Fibroblast of skin of left quadriceps (primary cell): Measurements from ENCODE around the gene PARN.

Experiments
- DNase-seq, 2 experiments: peaks; one replicate each; pipeline ENCODE4 v3.0.0-alpha.2; 2013; ENCODE audit warnings: low read depth in 2 of 2

Gene PARN

DNA sequence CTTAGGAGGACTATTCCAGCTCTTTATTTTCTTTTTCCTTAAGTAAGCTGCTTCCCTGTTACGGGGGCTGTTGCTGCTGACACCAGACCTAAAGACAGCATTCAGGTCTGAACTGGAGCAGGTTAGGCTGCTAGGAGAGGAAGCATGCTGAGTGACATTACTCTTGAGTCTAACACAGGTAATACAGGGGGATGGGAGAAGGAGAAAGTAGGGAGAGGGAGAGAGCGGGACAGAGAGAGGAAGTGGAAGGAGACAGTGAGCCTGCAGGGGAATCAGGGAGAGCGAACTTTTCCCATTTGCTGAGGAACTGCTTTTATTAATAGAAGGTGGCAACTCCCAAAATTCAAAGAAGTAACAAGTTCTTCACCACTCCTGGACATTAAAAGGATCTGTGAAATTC lies 130.9 kb downstream of the PARN start:
- no peak for DNase-seq

DNA sequence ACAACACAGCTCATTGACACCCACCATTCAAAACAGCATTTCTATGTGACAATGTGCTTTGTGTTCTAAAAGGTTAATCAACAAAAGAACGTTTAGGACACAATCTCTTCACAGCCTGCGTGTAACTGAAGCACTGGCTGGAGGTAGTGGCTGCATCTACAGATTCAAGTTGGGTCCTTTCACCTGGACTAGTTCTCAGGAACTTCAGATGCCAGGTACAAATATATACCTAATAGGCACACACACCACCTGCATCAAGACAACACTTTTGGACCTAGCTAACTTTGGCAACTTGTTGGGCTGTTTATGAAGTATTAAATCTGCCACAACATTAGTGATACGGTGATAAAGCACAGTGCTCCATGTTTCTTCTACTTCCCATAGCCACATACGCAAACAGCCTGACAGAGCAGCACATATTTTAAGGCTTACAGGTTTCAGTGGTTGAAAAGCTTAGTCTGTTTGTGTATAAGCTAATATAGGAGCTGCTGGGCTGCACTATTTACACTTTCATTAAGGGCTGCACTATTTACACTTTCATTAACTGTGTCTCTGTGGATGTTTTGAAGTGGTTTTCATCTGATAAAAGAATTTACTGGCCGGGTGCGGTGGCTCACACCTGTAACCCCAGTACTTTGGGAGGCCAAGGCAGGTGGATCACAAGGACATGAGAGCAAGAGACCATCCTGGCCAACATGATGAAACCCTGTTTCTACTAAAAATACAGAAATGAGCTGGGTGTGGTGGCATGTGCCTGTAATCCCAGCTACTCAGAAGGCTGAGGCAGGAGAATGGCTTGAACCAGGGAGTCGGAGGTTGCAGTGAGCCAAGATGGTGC lies 132.6 kb downstream of the PARN start:
- no peak for DNase-seq

DNA sequence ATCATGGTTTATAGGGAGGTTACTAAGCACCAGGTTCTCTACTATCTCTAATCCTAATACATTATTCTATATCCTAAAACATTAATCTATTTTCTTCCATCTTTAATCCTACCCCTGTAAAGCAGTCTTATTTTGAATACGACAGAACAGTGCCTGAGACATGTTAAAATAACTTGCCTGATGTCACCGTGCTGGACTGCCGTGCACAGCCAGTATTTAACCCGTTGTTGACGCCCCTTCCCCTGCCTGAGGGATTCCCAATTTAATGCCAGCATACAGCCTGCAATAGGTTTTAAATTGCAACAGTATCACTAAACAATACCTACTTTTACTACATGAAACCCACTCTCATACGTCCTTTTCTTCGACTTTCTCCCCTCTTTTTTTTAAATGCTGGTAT lies 133.3 kb downstream of the PARN start:
- no peak for DNase-seq

DNA sequence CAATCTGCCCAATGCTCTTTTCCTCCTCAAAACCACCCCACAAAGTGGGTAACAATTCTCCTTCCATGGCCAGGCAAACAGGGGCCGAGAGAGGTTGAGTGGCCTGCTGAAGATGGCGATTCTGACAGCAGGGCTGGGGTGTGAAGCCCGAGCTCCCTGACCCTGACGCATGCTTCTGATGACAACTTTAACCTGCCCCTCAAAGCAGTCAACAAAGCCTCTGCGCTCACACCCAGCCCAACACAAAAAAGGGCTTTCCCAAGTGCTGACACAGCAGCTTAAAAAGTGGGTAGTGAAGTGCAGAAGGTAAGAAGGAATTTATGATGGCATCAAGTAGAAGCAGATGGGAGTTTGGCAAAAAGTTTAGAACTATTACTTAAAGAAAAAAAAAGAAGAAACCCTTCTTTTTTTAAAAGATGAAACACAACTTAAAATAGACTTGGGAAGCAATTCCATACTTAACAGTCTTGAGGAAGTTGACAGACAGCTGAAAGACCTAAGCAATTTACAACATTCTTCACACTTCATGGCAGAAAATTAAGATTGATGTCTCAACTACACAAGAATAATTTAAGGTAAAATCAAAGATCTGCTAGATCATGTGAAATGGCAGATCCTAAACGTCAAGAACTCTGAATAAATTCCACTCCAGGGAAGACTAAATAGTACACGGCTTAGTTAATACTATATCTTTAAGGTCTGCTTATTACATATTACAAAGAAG lies 133.9 kb downstream of the PARN start:
- DNase-seq, result no peak

DNA sequence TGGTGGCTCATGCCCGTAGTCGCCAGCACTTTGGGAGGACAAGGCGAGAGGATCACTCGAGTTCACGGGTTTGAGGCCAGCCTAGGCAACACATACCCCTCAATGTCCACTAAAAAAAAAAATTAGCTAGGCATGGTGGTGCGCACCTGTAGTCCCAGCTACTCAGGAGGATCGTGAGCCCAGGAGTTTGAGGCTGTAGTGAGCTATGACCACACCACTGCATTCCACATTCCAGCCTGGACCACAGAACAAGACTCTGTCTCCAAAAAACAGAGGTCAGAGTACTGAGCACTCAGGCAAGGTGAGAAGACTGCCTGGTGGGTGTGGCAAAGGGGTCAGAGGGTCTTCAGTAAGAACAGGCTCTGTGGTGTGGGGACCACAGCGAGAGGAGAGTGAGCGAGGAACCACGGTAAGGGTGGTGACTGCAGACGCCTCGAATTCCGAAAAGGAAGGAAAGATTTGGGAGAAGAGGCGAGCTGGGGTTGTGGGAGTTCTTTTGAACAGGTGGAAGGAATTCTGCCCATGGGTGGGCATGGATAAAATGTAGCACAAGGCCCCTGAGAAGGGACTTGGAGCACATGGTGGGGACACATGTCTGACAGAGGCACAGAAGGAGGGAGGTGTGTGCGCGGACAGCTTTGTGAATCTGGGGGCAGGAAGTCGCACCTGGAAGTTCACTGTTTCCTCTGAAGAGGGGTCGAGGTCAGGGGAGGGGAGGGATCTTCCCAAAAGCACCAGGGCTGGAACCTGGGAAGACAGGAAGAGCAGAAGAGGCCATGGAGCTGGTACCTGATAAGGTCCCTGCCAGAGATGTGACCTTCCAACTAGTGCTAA lies 134.6 kb downstream of the PARN start:
- DNase-seq, result no peak

DNA sequence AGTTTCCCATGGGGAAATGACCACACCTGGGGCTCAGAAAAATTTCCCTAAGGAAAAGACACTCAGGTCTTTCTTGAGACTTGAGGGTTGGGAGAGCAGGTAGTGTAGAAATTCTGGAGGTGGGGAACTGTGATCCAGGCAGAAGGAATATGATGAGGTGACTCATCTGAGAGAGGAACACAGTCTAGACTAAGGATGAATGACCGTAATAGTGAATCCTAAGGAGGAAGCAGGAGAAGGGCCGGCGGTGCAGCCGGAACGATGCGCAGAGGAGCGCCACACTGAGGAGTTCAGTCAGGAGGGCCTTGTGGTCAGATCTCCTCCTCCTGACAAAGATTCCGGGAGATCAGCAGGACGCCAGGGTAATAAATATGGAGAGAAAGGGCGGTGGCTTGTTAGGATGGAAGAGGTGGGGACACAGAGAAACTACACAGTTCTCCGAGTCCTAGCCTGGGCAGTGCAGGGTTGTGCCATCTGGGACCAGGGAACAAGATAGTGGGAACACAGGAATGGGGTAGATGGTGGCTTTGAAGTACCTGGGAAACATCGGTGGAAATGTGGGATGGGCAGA lies 135.6 kb downstream of the PARN start:
- DNase-seq, result no peak

DNA sequence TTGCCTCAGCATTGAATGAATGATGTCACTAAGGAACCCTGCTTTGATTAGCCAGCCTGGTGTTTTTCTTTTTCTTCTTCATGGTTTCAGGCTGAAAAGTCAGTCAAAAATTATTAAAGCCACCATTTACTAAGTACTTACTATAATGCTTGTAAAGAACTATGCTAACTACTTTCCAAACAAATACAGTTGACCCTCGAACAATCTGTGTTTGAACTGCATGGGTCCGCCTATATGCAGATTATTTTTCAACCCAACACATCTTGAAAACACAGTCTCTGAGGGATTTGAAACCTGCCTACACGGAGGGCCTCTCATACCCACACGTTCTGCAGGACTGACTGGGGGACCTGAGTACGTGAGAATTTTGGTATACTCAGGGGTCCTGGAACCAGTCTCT lies 136.3 kb downstream of the PARN start:
- no peak for DNase-seq

DNA sequence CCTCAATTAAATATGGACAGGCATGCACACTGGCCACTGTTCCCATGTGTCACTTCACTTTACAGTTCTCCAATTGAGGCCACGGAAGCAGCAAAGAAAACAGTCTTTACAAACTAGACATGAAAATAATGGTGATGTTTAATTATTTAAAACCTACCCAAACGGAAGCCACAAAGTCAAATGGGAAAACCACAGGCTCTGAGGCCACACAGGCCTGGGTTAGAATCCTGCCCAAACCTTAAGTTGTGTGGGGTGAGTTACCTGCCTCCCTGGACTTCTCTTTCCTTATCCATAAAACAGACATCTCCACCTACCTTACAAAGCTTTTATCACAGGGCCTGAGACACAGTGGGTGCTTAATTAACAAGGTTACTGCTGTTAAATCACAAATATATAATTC lies 137.4 kb downstream of the PARN start:
- DNase-seq, result no peak

DNA sequence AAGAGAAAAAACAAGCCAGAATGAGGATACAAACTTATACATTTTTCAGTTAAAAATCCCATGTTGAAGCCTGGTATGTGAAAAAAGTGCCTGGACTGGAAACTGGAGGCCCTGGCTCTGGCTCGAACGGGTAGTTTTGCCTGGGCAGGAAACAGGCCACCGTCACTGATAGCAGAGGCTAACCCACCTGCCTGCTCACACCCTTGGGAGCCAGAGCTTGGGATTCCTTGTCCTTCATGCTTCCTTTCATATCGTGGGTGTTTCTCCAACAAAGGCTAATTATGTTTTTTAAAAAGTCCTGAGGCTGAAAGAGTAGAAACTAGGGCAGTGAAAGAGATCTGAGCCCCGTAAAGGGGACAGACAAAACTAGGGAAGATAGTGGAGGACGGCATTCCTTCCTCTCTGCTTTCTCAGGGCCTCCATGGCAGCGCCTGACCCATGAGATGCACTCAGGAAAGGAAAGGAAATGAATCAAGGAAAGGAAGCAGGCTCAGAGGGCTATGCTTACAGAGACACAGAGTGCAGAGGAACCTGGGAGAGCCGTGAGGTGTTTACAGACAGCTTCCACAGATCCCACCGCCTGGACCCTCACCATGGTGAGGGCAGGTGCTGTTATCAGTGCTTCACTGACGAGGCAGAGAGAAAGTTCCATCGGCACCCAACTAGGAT lies 138.1 kb downstream of the PARN start:
- no peak for DNase-seq

DNA sequence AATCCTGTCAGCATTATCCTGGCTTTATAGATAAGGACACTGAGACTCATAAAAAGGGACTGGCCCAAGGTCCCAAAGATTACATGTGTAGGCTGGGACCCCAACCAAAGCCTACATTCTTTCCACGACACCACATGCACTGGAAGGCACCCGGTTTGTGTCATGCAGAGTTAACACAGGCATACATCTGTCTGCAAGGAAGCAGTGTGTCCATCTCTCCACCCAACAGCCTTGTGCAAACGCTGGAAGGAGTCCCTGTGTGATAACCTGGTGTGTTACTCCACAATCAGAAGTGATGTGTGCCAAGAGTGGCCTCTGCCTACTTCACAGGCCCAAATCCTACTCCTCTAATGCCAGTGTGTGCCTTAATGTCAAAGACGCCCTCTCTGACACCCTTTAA lies 139.8 kb downstream of the PARN start:
- DNase-seq, result no peak

DNA sequence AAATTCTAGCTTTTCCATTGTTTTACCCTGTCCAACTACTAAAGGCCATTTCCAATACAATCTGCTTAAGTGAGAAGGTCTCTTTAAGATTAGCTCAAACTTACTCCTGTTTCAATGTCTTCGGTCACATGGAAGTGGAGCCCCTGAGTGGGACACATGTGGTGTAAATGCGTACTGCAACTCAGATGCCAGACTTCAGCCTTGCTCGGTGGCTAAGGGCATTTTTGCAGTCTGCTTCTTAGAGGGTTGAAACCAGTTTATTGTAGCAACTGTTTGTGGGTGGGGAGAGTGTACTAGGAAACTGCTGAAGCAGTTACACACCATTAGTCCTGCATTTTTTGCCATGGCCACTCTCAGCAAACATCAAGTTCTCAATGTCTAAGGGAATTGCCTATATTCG lies 140.6 kb downstream of the PARN start:
- no peak for DNase-seq

DNA sequence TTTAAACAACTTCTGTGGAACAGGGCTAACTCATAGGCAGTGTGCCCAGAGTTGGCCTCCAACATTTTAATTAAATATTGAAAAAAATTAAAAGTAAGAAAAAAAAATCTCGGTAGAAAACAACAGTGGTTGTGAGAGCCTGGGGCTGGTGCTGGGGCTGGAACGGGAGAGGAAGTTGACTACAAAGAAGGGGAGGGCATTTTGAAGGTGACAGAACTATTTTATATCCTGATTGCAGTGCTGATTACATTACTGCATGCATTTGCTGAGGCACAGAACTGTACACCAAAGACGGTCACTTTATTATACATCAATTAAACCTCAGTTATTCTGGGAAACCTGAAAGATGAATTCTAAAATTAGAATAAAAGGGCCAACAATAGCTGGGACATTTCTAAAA lies 142.5 kb downstream of the PARN start:
- DNase-seq, result no peak

DNA sequence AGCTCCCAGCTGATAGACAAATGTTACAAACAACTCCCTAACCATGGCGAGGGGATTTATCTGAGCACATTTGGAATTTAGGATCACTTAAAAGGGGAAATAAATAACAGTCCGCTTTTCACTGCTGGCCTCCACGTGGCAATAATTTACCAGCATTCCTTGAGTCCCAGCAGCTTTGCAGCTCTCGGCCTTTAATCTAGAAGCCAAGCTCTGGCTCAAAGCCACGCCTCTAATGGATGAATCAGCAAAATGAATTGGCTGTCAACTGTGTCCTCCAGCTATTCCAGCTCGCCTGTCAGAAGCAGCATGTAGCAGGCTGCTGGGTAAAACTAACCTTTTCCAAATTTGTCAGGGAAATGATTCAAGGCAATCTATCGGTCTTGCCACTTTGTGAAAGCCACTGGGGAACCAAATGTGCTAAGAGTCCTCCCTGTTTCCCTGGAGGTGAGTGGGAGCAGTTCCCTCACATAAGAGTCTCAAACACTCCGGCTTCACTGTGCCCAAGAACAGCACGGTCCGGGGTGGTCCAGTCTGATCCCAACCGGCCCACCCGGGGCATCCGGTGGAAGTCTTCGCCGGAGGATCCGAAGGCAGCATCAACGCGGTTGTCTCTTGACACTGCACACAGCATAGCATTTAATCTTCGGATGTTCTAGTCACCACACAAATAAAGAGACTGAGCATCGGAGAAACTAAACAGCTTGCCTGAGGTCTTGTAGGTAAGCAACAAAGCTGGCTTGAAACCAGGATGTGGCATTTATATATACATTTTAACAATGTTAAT lies 143.3 kb downstream of the PARN start:
- peak; percentile 97 for DNase-seq

DNA sequence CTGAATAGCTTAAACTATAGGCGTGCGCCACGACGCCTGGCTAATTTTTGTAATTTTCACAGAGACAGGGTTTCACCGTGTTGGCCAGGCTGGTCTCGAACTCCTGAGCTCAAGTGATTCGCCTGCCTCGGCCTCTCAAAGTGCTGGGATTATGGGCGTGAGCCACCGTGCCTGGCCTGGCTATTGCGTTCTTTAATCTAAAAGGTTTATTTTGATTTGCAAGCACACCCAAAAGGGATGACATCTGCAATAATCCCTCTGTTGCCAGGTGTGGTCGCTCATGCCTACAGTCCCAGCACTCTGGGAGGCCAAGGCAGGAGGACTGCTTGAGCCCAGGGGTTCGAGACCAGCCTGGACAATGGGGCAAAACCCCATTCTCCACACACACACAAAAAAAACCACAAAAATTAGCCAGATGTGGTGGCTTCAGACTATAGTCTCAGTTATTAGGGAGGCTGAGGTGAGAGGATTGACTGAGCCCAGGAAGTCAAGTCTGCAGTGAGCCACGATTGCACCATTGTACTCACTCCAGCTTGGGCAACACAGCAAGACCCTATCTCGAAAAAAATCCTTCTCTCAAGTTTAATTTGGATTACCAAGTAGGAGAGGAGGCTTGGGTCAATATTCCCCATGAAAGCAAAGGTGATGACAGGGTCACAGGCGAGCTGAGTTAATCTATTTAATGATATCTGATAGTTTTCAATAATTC lies 144.1 kb downstream of the PARN start:
- no peak for DNase-seq

DNA sequence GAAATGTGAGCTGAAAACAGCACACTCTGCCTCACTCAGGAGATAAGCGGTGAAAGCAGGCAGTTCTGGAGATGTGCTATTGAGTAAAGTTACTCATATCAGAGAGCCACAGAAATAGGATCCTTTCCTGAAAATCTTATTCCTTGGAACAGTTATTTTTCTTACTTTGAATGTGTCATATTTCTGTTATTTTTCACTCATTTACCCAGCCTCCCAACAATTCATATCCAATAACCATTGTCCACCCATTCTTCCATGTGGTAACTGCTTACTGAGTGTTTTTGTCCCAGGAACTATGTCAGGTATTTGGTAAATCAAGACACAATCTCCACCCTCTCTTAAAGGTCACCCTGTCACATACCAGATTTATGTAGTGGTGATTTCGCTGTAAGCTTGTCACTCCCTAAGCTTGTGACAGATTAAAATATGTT lies 144.9 kb downstream of the PARN start:
- no peak for DNase-seq

DNA sequence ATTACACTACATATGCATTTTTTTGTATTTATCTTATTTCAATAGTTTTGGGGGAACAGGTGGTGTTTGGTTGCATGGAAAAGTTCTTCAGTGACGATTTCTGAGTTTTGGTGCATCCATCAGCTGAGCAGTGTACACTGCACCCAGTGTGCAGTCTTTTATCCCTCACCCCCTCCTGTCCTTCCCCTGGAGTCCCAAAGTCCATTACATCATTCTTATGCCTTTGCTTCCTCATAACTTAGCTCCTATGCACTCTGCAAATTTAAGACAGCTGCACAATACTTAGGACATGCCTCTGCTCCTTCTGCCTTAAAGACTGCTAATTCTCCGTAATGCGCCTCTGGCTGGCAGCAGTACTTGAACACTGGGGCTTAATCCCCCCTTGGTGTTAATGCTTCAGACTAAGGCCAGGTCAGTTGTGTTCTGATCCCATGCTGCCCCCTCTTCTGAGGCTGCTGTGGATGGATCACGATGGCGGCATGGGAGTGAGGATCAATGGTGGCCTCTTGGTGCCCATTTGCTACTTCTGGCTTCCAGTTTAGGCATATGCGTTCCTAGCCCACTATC lies 146.2 kb downstream of the PARN start:
- no peak for DNase-seq

DNA sequence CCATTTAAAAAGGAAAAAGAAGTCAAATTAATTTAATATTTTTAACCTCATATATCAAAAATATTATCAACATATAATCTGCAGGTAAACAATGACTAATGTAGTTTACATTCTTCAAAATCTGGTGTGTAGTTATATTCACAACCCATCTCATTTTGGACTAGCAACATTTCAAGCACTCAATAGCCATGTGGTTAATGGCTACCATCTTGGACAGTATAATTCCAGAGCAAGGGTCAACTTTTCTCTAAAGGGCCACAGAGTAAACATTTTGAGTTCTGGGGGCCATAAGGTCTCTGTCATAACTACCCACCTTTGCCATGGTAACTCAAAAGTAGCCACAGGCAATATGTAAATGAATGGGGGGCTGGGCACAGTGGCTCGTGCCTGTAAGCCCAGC lies 153.9 kb downstream of the PARN start:
- DNase-seq, result no peak

DNA sequence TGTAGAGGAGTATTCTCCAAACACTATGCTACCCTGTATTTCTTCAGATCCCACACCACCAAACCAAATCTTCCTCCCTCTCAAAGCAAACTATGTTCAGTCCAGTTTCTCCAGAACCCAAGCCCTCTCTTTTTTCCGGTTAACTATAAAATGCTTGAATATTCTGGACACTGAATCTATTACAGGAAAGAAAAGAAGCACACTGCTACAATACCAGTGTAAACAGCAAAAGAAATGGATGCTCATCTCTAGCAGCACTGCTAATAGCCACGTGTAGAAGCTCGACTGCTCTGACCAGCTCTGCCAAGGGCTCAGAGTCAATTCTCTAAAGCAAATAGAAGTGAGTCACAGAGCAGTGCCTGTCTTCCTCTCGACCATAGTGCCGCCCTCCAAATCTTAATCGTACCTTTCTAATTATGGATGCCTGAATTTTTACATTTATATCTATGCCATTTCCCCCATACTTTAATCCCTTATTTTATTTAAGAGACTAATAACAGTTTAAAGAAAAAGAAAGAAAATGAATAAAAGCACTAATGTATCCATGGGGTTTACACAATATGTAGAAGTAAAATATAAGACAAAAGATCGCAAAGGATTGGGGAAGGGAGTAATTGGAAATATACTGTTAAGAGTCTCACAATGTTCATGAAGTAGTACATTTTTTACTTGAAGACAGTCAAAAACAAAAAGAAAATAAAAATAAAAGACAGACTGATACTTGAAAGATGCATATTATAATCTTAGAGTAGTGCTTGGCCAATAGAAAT lies 154.5 kb downstream of the PARN start:
- no peak for DNase-seq

DNA sequence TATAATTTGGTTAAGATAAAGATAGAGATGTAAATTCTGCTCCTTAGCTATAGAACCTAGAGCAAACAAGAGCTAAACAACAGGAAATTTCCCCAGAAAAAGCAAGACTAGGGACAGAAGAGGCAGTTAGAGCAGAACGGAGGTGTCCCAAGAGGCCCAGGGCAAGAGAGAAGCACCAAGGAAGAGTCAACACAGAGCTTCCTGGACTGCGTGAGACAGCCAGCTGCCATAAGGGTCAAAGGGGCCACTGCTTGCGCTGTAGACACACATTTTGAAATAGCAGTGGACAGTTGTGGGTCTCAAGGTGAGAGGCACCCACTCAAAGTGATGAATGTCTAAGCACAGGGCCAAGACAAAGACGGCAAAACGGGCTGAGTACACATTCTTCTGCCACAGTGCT lies 156.6 kb downstream of the PARN start:
- DNase-seq, result no peak
